Measurements from ENCODE around the gene OR52I2.

DNA sequence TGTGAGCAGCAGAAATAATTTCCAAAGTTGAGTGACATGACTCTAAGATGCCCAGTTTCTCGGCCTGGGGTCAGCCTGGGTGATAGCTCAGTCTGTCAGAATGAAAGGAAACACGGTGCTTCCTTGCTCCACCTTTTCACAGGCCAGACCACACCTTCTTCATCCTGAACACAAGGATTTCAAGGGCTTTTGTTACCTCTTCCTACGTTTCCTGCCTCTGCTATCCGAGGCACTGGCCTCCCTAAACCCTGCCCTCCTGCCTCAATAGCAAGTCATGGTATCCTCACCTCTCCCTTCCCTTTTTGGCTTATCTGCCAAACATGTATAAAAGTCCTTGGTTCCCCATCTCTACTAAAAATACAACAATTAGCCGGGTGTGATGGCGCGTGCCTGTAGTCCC is 60.5 kb downstream of the OR52I2 start:
- TF ChIP-seq CTCF (IDR thresholded peaks at IDR 0.05), result no peak
- TF ChIP-seq ZFX (IDR thresholded peaks at IDR 0.05; ENCODE audit: borderline replicate concordance), result no peak
